Loucy (cell line): ENCODE results near the gene PMP22.

Experiments
- CTCF ChIP-seq: fragments of 200-600 bp; sonication (generic); conservative IDR thresholded peaks from 2 replicates; pipeline ENCODE4 v1.5.1; 2014; ENCODE audit warnings: mild to moderate bottlenecking, antibody characterized with exemption, low read length
- EZH2phosphoT487 ChIP-seq: fragments of 200-600 bp; IDR thresholded peaks from 2 replicates; pipeline ENCODE4 v1.6.1; 2018; ENCODE audit warnings: antibody characterized with exemption, mild to moderate bottlenecking, moderate library complexity, borderline replicate concordance

- TF ChIP-seq CTCF (no peak), EZH2phosphoT487 (no peak)
Measured at GRCh38 chr17:15291674-15292361, 26.7 kb upstream of the PMP22 start.
